MCF 10A (cell line): ENCODE results near the gene ARHGEF10L. TPM values are rescaled to one million over a fixed set of nuclear protein-coding genes. Genes with fewer than 3 reads are reported as not detected.

ENCODE experiments used
- BruUV-seq: library from RNA; stranded (reverse); fragments of 400-500 nt; replicated peaks from 2 replicates; lab custom pipeline; 2021; lab: Mats Ljungman, UMichigan
- CTCF ChIA-PET: fragments of 300-600 bp; sonication (Branson Sonifier 250); formaldehyde crosslinking; extraction: SDS; loops from one replicate; lab custom pipeline; 2021; ENCODE audit warnings: antibody characterized with exemption, inconsistent platforms; lab: Yijun Ruan, JAX
- POLR2A ChIA-PET: fragments of 300-600, 350-650 bp; sonication (Branson Sonifier 250); formaldehyde crosslinking; extraction: SDS; loops from one replicate; lab custom pipeline; 2020; ENCODE audit warnings: antibody characterized with exemption, inconsistent platforms; lab: Yijun Ruan, JAX
- DNase-seq: peaks from one replicate; pipeline ENCODE4 v3.0.0-alpha.2; 2018; ENCODE audit not compliant: unreplicated experiment
- H3K27ac Mint-ChIP-seq: one replicate; pipeline ENCODE4 v1.8.0; 2022; ENCODE audit warnings: mild to moderate bottlenecking, low read depth, mixed read lengths; ENCODE audit not compliant: unreplicated experiment
- H3K27me3 Mint-ChIP-seq: one replicate; pipeline ENCODE4 v1.8.0; 2022; ENCODE audit warnings: mixed read lengths; ENCODE audit not compliant: insufficient read depth, unreplicated experiment
- H3K36me3 Mint-ChIP-seq: one replicate; pipeline ENCODE4 v1.8.0; 2022; ENCODE audit warnings: mild to moderate bottlenecking, moderate library complexity, mixed read lengths; ENCODE audit not compliant: insufficient read depth, unreplicated experiment
- H3K4me1 Mint-ChIP-seq: one replicate; pipeline ENCODE4 v1.8.0; 2022; ENCODE audit warnings: mixed read lengths; ENCODE audit not compliant: insufficient read depth, unreplicated experiment
- H3K4me3 Mint-ChIP-seq: one replicate; pipeline ENCODE4 v1.8.0; 2022; ENCODE audit warnings: mild to moderate bottlenecking, moderate library complexity, mixed read lengths; ENCODE audit not compliant: unreplicated experiment
- H3K9me3 Mint-ChIP-seq: one replicate; pipeline ENCODE4 v1.8.0; 2022; ENCODE audit warnings: mixed read lengths; ENCODE audit not compliant: unreplicated experiment
- intact Hi-C: fragments of 100-400 bp; cut with micrococcal nuclease; formaldehyde crosslinking; loops from 2 replicates; pipeline ENCODE4 v1.14.1; 2022
- total RNA-seq: library from RNA; stranded (reverse); gene quantifications from 2 replicates; pipeline ENCODE4 v1.2.3, GENCODE V29; 2022
- TF ChIP-seq, protein P1 (sequence below): fragments of 200-600 bp; IDR thresholded peaks from one replicate; pipeline ENCODE4 v1.8.0; 2022; ENCODE audit warnings: antibody characterized with exemption, mild to moderate bottlenecking; ENCODE audit not compliant: unreplicated experiment

The ARHGEF10L gene
- total RNA-seq, 1 experiment from 2014 or later, result 5.0 TPM

DNA sequence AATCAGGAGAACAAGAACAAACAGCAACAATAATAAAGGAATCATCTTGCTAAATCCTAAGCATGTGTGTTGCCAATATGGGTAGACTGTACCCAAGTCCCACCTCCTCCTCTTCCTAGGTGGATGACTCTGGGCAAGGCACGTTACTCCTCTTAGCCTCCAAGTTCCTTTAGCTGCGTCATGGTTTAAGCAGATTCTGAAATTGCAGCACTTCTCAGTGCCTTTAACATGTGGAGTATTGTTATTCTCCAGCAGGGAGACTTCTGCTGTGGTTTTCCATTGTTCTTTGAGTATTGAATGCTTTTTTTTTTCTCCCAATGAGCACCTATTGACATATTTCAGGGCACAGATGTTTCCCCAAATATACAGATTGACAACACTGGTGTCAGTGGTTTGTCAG lies 15.5 kb downstream of the ARHGEF10L start:
- no peak overlapping the region for H3K4me3 Mint-ChIP-seq
- peaks cover 26% of the 10 kb centered on the region for H3K4me1 Mint-ChIP-seq
- intact Hi-C loops, result loop anchor here (5.0 kb wide), 1 partner anchor 32 kb away; no protein-coding TSS in a partner anchor
- H3K27me3 Mint-ChIP-seq, result no peaks in the 10 kb centered on the region
- no TSS peak for BruUV-seq
- no peaks in the 10 kb centered on the region for H3K9me3 Mint-ChIP-seq
- CTCF ChIA-PET, result no interaction called here
- no peak for DNase-seq
- TF ChIP-seq, protein P1, sequence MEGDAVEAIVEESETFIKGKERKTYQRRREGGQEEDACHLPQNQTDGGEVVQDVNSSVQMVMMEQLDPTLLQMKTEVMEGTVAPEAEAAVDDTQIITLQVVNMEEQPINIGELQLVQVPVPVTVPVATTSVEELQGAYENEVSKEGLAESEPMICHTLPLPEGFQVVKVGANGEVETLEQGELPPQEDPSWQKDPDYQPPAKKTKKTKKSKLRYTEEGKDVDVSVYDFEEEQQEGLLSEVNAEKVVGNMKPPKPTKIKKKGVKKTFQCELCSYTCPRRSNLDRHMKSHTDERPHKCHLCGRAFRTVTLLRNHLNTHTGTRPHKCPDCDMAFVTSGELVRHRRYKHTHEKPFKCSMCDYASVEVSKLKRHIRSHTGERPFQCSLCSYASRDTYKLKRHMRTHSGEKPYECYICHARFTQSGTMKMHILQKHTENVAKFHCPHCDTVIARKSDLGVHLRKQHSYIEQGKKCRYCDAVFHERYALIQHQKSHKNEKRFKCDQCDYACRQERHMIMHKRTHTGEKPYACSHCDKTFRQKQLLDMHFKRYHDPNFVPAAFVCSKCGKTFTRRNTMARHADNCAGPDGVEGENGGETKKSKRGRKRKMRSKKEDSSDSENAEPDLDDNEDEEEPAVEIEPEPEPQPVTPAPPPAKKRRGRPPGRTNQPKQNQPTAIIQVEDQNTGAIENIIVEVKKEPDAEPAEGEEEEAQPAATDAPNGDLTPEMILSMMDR, result no peak
- POLR2A ChIA-PET, result interaction anchor here (0.7 kb wide), 1 partner anchor 21 kb away, joined by 3 read pairs; no protein-coding TSS in a partner anchor
- H3K27ac Mint-ChIP-seq, result no peak overlapping the region
- no peaks in the 10 kb centered on the region for H3K36me3 Mint-ChIP-seq

DNA sequence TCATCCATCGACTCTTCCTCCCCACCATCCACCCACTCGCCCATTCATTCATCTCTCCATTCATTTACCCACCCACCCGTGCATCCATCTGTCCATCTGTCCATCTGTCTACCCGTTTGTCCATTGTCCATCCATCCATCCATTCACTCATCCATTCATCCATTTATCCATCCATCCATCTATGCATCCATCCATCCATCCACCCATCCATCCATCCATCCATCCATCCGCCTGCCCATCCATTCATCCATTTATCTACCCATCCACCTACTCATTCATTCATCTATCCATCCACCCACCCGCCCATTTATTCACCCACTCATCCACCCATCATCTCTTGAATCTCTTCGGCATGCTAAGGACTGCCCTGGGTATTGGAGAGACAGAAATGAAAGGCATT lies 18.5 kb downstream of the ARHGEF10L start:
- BruUV-seq, result no TSS peak
- CTCF ChIA-PET, result interaction anchor here (0.5 to 1.4 kb wide), 2 partner anchors 17 to 25 kb away, joined by 3 to 6 read pairs; no protein-coding TSS in a partner anchor
- H3K27me3 Mint-ChIP-seq, result no peaks in the 10 kb centered on the region
- H3K4me1 Mint-ChIP-seq, result peaks cover 30% of the 10 kb centered on the region
- POLR2A ChIA-PET, result interaction anchor here (0.9 kb wide), 1 partner anchor 8 kb away, joined by 3 read pairs; no protein-coding TSS in a partner anchor
- H3K9me3 Mint-ChIP-seq, result no peaks in the 10 kb centered on the region
- TF ChIP-seq, protein P1, result no peak
- H3K27ac Mint-ChIP-seq, result no peak overlapping the region
- DNase-seq, result no peak
- H3K4me3 Mint-ChIP-seq, result no peak overlapping the region
- H3K36me3 Mint-ChIP-seq, result no peaks in the 10 kb centered on the region
- intact Hi-C loops, result no loop called here

DNA sequence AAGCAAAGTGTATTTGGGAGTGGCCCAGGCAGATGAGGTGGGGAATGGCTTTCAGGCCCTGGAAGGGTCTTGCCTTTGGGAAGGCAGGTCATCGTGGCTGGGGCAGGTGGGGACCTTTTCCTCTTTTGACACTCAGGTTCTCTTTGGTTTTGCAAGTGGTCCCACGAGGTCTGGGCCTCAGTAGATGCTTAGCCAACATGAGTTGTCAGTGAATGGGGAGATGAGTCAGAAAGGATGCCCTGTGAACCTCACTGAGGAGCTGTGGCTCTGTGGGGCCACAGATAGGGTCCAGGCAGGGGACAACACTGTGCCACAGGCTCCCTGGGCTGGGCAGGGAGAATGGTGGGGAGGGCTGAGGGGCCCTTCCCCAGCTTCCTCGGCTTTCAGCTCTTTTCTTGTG lies 19.0 kb downstream of the ARHGEF10L start:
- intact Hi-C loops, result no loop called here
- no peak for DNase-seq
- no peaks in the 10 kb centered on the region for H3K9me3 Mint-ChIP-seq
- ChIA-PET POLR2A (interaction anchor here (0.6 to 0.7 kb wide), 2 partner anchors 334 to 956 kb away, joined by 3 read pairs; no protein-coding TSS in a partner anchor), CTCF (interaction anchor here (1.3 kb wide), 1 partner anchor 17 kb away, joined by 3 read pairs; no protein-coding TSS in a partner anchor)
- TF ChIP-seq, protein P1, result no peak
- peaks cover 30% of the 10 kb centered on the region for H3K4me1 Mint-ChIP-seq
- no TSS peak for BruUV-seq
- H3K4me3 Mint-ChIP-seq, result no peak overlapping the region
- H3K27ac Mint-ChIP-seq, result no peak overlapping the region
- H3K36me3 Mint-ChIP-seq, result no peaks in the 10 kb centered on the region
- H3K27me3 Mint-ChIP-seq, result no peaks in the 10 kb centered on the region

DNA sequence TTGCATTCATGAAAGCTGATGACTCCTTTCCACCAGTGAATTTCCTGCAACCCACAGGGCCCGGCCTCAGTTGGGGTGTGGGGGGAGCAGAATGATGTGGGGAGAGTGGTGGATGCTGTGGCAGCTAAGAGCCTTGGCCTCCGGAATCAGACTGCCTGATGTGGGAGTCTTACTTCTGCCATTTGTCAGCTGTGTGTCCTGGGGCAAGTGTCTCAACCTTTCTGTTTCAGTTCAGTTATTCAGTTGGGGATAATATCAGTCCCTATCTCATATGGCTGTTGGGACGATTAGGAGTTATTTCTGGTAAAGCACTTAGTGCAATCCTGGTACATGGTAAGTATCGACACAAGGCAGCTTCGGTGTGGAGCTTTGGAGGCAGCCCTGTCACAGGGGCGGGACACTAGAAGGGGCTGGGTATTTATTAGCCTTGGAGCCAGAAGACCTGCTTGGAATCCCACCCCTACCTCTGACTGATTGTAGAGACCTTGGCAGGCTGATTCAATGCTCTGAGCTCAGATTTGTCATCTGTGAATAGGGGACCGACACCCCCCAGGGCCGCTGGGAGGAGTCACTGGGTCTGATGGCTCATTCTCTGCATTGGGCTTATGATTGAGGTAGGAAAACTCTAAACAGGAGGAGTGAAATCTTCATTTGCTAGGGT lies 19.6 kb downstream of the ARHGEF10L start:
- no peaks in the 10 kb centered on the region for H3K27me3 Mint-ChIP-seq
- ChIA-PET POLR2A (interaction anchor here (0.6 to 1.0 kb wide), 3 partner anchors 23 to 955 kb away, joined by 3 read pairs; no protein-coding TSS in a partner anchor), CTCF (interaction anchor here (0.8 to 1.5 kb wide), 3 partner anchors 18 to 64 kb away, joined by 3 to 5 read pairs (median 3); no protein-coding TSS in a partner anchor)
- H3K9me3 Mint-ChIP-seq, result no peaks in the 10 kb centered on the region
- intact Hi-C loops, result no loop called here
- peaks cover 26% of the 10 kb centered on the region for H3K4me1 Mint-ChIP-seq
- DNase-seq, result no peak
- H3K36me3 Mint-ChIP-seq, result no peaks in the 10 kb centered on the region
- BruUV-seq, result no TSS peak
- TF ChIP-seq, protein P1, result no peak
- no peak overlapping the region for H3K4me3 Mint-ChIP-seq
- H3K27ac Mint-ChIP-seq, result peak overlapping the region; percentile 23
